ENCODE measurements around the gene AGFG2.

Gene AGFG2

DNA sequence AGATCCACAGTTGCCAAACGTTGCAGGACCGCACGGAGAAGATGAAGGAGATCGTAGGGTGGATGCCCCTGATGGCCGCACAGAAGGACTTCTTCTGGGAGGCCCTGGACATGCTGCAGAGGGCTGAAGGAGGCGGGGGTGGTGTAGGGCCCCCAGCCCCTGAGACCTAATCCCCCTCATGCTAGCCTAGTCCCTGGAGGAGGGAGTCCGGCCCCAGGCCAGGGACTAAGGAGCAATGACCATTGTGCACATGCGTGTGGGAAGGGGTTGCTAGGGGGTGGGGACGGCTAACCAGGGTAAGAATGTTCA is 61.7 kb downstream of the AGFG2 start:
- no peaks in the 10 kb centered on the region for H3K36me3 ChIP-seq (ENCODE audit: insufficient read depth, low read length)
- H3K4me1 ChIP-seq (ENCODE audit: insufficient read depth, low read length, poor library complexity, severe bottlenecking): peaks cover 25% of the 10 kb centered on the region
- no peaks in the 10 kb centered on the region for H3K9me3 ChIP-seq (ENCODE audit: insufficient read depth, low read depth, low read length)
- H3K9me2 ChIP-seq (replicated peaks; ENCODE audit: low read depth, low read length): no peaks in the 10 kb centered on the region
- H3K4me3 ChIP-seq (ENCODE audit: low read length, poor library complexity, severe bottlenecking): no peak overlapping the region
- H4K20me1 ChIP-seq (ENCODE audit: insufficient read depth, low read length, poor library complexity, severe bottlenecking): no peaks in the 10 kb centered on the region
- H3K4me2 ChIP-seq (ENCODE audit: low read depth, low read length, poor library complexity, severe bottlenecking): no peak overlapping the region
- H2AFZ ChIP-seq (ENCODE audit: low read length): no peak overlapping the region
- peaks cover 6% of the 10 kb centered on the region; the same call in 1 of the 2 replicates for H3K79me2 ChIP-seq (ENCODE audit: insufficient read depth, low read length)
- no peaks in the 10 kb centered on the region for H3F3A ChIP-seq (ENCODE audit: low read depth)
- H3K27me3 ChIP-seq (ENCODE audit: insufficient read depth, low read length, poor library complexity, severe bottlenecking): no peaks in the 10 kb centered on the region
- TF ChIP-seq, protein P1, sequence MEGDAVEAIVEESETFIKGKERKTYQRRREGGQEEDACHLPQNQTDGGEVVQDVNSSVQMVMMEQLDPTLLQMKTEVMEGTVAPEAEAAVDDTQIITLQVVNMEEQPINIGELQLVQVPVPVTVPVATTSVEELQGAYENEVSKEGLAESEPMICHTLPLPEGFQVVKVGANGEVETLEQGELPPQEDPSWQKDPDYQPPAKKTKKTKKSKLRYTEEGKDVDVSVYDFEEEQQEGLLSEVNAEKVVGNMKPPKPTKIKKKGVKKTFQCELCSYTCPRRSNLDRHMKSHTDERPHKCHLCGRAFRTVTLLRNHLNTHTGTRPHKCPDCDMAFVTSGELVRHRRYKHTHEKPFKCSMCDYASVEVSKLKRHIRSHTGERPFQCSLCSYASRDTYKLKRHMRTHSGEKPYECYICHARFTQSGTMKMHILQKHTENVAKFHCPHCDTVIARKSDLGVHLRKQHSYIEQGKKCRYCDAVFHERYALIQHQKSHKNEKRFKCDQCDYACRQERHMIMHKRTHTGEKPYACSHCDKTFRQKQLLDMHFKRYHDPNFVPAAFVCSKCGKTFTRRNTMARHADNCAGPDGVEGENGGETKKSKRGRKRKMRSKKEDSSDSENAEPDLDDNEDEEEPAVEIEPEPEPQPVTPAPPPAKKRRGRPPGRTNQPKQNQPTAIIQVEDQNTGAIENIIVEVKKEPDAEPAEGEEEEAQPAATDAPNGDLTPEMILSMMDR (conservative IDR thresholded peaks at IDR 0.05; ENCODE audit: low read length): no peak
- no peak for TF ChIP-seq EZH2phosphoT487 (IDR thresholded peaks at IDR 0.05; ENCODE audit: borderline replicate concordance)
- no peak overlapping the region for H3K9ac ChIP-seq (ENCODE audit: low read depth, low read length, poor library complexity, severe bottlenecking)

DNA sequence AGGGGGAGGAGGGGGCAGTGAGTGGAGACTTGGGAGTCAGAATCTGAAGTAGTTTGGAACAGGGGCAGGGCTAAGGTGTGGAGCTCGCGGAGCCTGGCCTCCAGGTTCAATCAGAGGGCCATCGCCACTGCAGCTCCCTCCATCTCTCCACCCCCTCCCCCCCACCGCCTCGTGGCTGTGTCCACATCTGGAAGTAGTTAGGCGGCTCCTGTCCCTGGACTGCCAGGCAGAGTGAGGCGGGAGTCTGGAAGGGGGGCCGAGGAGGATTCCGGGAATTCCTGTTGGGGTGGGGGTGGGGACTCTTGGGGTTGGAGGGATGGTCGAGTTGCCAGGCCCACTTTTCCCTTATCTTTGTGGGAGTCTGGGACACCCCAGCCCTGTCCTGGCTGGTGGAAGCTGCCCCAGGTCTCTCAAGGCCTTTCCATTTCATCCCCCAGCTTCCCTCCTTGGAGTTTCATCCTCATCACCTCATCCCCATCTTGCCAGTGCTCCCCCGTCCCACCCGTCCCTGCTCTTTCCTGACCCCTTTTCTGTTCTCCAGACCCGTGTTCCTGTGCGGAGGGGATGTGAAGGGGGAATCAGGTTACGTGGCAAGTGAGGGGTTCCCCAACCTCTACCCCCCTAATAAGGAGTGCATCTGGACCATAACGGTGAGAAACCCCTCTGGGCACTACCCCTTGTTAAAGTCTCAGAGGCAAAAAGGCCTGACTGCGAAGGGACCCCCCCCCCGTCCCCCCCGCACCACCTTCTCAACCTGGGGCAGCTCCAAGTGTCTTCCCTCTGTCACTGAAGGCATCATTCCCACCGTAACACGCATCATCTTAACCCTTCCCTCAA is 64.1 kb downstream of the AGFG2 start:
- peak overlapping the region; percentile 86 for H3K4me2 ChIP-seq (ENCODE audit: low read depth, low read length, poor library complexity, severe bottlenecking)
- peaks cover 6% of the 10 kb centered on the region; the same call in 1 of the 2 replicates for H3K79me2 ChIP-seq (ENCODE audit: insufficient read depth, low read length)
- peak overlapping the region; percentile 79 for H3K9ac ChIP-seq (ENCODE audit: low read depth, low read length, poor library complexity, severe bottlenecking)
- H3K27me3 ChIP-seq (ENCODE audit: insufficient read depth, low read length, poor library complexity, severe bottlenecking): no peaks in the 10 kb centered on the region
- peak overlapping the region; percentile 81 for H3K4me3 ChIP-seq (ENCODE audit: low read length, poor library complexity, severe bottlenecking)
- no peaks in the 10 kb centered on the region for H3K9me2 ChIP-seq (replicated peaks; ENCODE audit: low read depth, low read length)
- no peaks in the 10 kb centered on the region for H3K36me3 ChIP-seq (ENCODE audit: insufficient read depth, low read length)
- H3K9me3 ChIP-seq (ENCODE audit: insufficient read depth, low read depth, low read length): no peaks in the 10 kb centered on the region
- no peaks in the 10 kb centered on the region for H4K20me1 ChIP-seq (ENCODE audit: insufficient read depth, low read length, poor library complexity, severe bottlenecking)
- no peak for TF ChIP-seq EZH2phosphoT487 (IDR thresholded peaks at IDR 0.05; ENCODE audit: borderline replicate concordance)
- TF ChIP-seq, protein P1 (conservative IDR thresholded peaks at IDR 0.05; ENCODE audit: low read length): no peak
- H3F3A ChIP-seq (ENCODE audit: low read depth): no peaks in the 10 kb centered on the region
- H2AFZ ChIP-seq (ENCODE audit: low read length): no peak overlapping the region
- peaks cover 25% of the 10 kb centered on the region for H3K4me1 ChIP-seq (ENCODE audit: insufficient read depth, low read length, poor library complexity, severe bottlenecking)

DNA sequence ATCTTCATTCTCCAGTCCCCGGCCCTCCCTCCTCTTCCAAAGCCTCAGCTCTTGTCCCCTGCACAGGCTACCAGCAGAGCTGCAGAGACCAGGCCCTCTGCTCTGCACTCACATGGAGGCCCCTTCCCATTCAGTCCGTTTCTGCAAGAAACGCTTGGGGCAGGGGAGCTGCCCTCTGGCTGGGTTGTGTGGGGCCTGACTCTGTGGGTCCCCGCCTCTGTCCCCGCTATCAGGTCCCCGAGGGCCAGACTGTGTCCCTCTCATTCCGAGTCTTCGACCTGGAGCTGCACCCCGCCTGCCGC is 64.7 kb downstream of the AGFG2 start:
- Histone ChIP-seq H2AFZ (ENCODE audit: low read length) (peak overlapping the region; percentile 89), H3K9ac (ENCODE audit: low read depth, low read length, poor library complexity, severe bottlenecking) (peak overlapping the region; percentile 79), H4K20me1 (ENCODE audit: insufficient read depth, low read length, poor library complexity, severe bottlenecking) (no peaks in the 10 kb centered on the region), H3K9me3 (ENCODE audit: insufficient read depth, low read depth, low read length) (no peaks in the 10 kb centered on the region), H3K4me1 (ENCODE audit: insufficient read depth, low read length, poor library complexity, severe bottlenecking) (peaks cover 20% of the 10 kb centered on the region), H3K36me3 (ENCODE audit: insufficient read depth, low read length) (no peaks in the 10 kb centered on the region), H3K4me3 (ENCODE audit: low read length, poor library complexity, severe bottlenecking) (peak overlapping the region; percentile 81), H3K79me2 (ENCODE audit: insufficient read depth, low read length) (peaks cover 6% of the 10 kb centered on the region; the same call in 1 of the 2 replicates), H3K27me3 (ENCODE audit: insufficient read depth, low read length, poor library complexity, severe bottlenecking) (no peaks in the 10 kb centered on the region), H3K4me2 (ENCODE audit: low read depth, low read length, poor library complexity, severe bottlenecking) (peak overlapping the region; percentile 86), H3F3A (ENCODE audit: low read depth) (no peaks in the 10 kb centered on the region), H3K9me2 (replicated peaks; ENCODE audit: low read depth, low read length) (no peaks in the 10 kb centered on the region)
- TF ChIP-seq EZH2phosphoT487 (IDR thresholded peaks at IDR 0.05; ENCODE audit: borderline replicate concordance): no peak
- TF ChIP-seq, protein P1 (conservative IDR thresholded peaks at IDR 0.05; ENCODE audit: low read length): no peak
